GM21423 (cell line): ENCODE results near the gene OR10R2.
"Not testable (repeated sequence)": the region's sequence is repeated elsewhere in the genome, so short reads cannot be mapped to it uniquely, and the experiment has no call there.

Source experiments
- ATAC-seq: cut with Tn5 transposase; IDR thresholded peaks from one replicate; pipeline ENCODE4 v1.9.1; 2021; ENCODE audit warnings: mild to moderate bottlenecking, moderate library complexity; ENCODE audit not compliant: unreplicated experiment

Gene OR10R2, protein sequence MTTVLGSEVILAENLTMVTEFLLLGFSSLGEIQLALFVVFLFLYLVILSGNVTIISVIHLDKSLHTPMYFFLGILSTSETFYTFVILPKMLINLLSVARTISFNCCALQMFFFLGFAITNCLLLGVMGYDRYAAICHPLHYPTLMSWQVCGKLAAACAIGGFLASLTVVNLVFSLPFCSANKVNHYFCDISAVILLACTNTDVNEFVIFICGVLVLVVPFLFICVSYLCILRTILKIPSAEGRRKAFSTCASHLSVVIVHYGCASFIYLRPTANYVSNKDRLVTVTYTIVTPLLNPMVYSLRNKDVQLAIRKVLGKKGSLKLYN

DNA sequence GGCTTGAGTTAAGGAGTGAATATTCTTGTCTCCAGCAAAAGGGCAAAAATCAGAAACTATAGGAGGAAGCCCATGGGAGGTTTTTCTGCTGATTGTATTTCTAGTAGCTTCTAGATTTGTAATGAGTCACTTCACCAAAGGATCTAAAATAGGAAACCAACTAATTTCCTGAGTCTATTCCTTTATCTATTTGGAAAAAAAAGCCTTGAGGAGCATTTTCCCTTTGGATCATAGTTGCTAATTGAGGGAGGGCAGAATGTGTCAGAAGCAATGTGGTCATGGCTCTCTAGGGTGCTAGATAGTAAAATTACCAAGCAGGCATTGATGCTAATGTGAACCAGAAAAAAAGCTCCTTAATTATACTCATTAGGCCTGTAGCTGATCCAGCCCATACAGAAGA is at the start of gene OR10R2:
Gene OR10R2 (plus strand): TSS at position 301 of the 400 bp plus-strand sequence. CDS start 106 bp downstream, outside the sequence.
- ATAC-seq, result no peak

DNA sequence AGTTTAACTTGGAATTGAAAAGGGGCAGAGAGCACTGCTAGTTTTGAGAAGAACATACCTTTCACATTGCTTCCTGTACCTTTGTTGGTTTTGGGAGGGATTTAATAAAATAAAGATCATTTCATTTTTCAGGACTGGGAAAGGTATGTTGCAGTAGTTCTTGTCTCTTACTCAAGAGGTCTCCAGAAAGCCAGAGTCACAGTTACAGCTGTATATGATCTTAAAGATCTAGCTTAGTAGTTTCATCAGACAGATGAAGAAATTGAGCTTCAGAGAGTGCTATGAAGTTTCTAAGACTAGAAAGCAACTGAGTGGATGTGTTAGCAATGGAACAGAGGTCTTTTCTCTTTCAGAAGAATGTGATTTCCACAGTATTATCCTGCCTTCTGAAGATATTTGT is 47.0 kb upstream of the OR10R2 start:
- ATAC-seq, result no peak

DNA sequence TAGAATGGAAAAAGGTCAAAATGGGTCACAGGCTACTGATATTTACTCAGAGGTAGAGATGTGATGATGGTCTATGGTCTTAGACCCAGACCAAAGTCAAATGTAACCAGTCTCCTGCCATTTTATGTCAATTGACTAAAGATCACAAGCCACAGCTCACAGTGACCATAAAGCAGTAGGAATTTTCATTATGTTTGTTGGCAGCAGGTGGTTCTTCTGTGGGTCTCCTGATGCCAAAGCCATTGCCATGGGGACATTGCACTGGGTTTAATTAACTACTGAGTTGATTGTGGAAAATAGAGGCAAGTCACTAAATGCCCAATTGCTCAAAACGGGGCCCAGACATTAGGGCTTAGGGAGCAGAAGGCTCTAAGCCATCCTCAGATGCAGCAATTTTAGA is 45.9 kb upstream of the OR10R2 start, which contains the start of gene OR10K2:
Gene OR10K2 (minus strand): TSS at position 101 of the 400 bp plus-strand sequence. CDS start 5,371 bp downstream, outside the sequence.
- ATAC-seq, result no peak

DNA sequence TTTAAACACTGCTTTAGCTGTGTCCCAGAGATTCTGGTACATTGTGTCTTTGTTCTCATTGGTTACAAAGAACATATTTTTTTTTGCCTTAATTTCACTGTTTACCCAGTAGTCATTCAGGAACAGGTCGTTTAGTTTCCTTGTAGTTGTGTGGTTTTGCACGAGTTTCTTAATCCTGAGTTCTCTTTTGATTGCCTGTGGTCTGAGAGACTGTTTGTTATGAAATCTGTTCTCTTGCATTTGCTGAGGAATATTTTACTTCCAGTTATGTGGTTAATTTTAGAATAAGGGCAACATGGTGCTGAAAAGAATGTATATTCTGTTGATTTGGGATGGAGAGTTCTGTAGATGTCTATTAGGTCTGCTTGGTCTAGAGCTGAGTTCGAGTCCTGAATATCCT is 41.9 kb upstream of the OR10R2 start:
- ATAC-seq, result not testable (repeated sequence)

DNA sequence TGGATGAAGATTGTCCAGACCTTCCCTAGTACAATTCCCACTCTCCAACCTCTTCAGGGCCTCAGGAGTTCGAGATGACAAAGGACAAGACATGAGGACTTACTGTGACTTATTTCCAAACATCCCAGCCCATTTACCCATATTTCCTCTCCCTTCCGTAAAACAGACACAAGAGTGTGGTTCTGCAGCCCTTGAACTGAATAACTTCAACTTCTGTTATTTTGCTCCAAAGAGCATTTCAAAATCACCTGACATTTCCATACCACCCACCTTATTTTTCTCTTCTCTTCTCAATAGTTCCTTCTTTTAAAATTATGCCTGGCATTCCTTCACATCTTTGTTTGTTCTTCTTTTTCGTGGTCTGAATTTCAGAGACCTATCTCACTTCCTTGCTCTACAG is 37.3 kb upstream of the OR10R2 start:
- no peak for ATAC-seq

DNA sequence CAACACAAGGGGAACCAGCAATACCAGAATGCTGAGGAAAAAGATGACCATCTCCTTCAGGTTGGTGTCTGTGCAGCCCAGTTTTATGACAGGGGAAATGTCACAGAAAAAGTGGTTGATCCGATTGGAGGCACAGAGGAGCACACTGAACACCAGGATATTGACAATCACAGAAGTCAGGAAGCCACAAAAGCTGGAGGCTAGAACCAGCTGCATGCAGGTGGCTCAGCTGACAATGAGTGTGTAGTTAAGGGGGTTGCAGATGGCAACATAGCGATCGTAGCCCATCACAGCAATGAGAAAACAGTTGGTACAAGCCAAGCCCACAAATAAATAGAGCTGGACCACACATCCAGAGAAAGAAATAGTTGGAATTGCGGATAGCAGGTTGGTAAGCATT is 26.6 kb upstream of the OR10R2 start:
- no peak for ATAC-seq

DNA sequence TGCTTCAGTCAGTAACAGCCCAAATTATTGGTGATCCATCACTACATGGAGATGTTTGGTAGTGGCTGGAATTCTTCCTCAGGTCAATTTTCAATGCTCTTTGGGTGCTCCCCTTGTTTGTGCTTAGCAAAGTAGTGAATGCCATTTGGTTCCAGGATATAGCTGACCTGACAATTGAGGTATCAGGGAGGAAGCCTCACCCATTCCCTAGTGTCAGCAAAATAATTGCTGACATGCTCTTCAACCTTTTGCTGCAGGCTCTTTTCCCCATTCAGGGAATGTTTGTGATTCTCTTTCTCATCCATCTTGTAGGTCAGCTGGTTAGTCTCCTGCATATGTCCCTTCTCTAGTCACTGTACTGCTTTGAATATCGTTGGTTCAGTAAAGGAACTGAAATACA is 17.5 kb upstream of the OR10R2 start:
- ATAC-seq, result no peak

DNA sequence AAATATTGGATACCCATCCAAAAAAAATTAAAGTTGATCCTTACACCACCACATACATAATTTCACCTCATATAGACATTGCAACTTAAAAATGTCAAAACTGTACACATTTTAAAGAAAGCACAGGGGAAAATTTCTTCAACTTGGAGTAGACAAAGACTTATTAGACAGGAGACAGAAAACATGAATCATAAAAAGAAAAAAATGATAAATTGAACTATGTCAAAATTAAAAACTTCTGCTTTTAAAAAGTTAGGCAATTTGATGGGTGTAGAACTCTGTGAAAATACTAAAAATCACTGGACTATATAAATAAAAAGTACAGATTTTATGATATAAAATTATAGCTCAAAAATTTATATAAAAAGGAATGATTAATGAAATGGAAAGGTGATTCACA is 14.8 kb upstream of the OR10R2 start:
- ATAC-seq, result no peak

DNA sequence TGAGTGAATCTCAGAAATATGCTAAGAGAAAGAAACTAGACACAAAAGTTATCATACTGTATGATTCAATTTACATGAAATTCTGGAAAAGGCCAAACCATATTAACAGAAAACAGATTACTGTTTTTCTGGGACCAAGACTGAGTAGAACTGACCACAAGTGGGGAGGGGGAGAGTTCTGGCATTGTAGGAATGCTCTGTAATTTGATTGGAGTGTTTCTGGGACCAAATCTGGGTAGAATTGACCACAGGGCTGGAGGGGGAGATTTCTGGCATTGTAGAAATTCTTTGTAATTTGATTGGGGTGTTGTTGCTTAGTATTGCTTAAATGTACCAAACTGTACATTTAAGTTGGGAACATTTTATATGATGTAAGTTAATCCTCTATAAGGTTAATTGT is 13.8 kb upstream of the OR10R2 start:
- ATAC-seq, result no peak

DNA sequence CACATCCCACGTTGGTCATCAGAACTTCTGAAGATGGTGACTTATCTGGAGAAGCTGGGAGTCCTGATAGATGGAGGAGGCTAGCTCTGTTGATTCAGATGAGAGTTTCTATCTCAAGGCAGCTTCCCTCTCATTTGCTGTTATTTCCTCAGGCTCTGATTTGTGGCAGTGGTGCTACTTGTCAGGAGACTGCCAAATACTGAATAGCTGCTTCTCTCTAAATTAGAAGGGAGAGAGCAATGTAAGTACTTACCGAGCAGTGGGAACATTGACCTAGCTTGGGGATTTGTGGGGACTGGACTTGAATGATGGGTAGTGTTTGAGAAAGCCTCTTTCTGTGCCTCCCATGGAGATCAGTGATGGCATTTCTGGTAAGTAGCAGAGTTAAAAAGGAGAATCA is 10.5 kb upstream of the OR10R2 start, which contains the start of gene OR10K1:
Gene OR10K1 (plus strand): TSS at position 301 of the 400 bp plus-strand sequence. CDS start 3,728 bp downstream, outside the sequence.
- ATAC-seq, result no peak

DNA sequence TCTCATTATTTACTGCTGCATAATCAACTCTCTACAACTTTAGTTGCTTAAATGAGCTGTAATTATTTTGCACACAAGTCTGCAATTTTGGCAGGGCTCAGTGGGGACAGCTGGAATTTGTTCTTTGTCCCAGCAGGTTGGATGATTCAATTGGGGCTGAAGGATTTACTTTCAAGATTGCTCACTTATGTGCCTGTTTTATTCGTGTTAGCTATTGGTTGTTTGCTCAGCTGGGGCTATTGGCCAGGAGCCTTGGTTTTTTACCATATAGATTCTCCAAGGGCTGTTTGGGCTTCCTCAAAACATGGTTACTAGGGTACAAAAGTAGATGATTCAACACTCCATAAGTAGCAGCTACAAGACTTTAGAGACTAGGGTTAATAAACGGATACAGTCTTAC is 13.4 kb downstream of the OR10R2 start:
- ATAC-seq, result no peak

DNA sequence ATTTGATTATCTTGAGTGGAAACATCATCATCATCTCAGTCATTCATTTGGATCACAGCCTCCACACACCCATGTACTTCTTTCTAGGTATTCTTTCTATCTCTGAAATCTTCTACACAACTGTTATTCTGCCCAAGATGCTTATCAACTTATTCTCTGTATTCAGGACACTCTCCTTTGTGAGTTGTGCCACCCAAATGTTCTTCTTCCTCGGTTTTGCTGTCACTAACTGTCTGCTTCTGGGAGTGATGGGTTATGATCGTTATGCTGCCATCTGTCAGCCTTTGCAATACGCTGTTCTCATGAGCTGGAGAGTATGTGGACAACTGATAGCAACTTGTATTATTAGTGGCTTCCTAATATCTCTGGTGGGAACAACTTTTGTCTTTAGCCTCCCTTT is 19.3 kb downstream of the OR10R2 start:
- ATAC-seq, result no peak

DNA sequence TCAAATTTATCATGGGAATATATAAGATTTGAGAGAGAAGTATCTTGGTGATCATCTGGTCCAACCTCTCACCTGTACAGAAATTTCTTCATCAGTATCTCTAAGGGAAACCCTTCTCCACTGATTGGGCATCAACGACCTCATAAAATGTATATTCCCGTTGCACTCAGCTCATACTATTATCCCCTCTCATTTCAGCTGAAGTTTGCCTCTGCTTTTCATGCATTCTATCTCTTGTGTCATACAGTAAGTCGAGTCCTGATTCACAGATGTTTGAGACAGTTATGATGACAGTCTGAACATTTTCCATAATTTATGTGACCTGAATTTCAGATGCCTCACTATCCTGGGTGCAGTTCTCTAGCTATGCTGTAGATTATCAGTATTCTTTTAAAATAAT is 21.0 kb downstream of the OR10R2 start:
- ATAC-seq, result no peak

DNA sequence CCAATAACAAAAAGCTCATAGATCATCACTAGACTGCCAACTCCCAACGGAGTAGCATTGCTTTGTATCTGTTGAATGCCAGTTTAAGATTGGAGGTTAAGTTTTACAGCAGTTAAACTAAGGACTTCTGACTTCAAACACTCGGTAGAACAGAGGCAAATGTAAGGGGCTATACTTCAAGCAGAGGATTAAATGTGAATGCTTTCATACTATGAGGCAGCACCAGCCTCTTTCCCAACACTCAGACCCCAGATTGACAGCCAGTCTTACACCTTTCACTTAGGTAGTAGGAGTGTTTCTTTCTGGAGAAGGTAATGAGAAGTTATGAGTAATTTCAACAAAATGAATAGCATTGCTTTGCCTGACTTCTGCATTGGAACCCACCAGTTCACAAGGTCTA is 22.8 kb downstream of the OR10R2 start:
- no peak for ATAC-seq

DNA sequence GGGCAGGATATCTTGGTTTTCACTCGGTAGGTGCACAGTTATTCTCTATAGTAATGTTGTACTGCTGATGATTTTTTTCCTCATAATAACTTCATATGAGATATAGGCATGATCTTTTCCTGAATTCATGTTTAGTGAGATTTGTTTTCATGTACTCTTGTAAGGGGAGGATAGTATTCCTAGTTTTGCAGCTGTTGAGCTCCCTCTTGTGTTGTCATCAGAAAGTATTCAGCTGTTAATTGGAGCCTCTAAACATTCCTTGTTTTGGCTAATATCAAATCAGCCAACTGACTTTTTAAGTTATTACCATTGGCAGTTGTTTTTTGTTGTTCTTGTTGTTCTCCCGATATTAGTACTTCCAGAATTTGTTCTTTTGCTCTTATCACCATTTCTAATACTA is 24.4 kb downstream of the OR10R2 start:
- no peak for ATAC-seq

DNA sequence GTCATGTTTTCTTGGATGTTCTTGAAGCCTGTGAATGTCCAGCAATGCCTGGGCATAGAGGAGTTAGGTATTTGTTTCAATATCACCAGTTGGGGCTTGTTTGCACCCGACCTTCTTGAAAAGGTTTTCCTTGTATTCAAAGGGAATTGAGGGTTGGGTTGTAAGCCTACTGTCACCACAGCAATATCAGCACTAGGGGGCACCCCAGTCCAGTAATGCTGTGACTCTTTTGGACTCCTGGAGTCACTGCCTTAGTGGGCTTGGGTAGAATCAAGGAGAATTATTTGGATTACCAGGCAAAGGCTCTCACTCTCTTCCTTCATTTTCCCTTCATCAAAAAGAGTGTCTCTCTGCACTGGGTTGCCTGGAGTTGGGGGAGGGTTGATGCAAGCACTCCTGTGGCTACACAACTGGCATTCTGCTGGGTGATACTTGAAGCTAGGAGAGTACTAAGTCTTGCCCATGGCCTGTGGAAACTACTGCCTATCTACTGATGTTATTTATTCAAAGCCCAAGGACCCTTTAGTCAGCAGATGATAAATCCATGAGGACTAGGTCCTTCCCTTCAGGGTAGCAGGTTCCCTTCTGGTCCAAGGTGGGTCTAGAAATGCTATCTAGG is 34.5 kb downstream of the OR10R2 start:
- ATAC-seq, result no peak

DNA sequence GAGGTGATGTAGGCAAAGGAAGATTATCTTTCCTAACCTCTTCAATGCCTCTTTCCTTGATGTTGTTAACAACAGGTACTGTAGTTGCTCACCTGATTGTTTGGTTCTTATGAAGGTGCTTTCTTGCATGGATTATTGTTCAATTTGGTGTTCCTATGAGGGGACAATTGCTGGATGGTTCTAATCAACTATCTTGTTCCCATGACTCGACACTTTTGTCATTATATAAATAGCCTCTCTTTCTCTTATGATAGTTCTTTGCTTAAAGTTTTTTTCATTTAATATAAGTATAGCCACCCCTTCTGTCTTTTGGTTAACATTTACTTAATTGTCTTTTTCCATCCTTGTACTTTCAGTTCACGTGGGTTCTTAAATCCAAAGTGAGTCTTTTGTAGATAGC is 35.5 kb downstream of the OR10R2 start:
- ATAC-seq, result no peak

DNA sequence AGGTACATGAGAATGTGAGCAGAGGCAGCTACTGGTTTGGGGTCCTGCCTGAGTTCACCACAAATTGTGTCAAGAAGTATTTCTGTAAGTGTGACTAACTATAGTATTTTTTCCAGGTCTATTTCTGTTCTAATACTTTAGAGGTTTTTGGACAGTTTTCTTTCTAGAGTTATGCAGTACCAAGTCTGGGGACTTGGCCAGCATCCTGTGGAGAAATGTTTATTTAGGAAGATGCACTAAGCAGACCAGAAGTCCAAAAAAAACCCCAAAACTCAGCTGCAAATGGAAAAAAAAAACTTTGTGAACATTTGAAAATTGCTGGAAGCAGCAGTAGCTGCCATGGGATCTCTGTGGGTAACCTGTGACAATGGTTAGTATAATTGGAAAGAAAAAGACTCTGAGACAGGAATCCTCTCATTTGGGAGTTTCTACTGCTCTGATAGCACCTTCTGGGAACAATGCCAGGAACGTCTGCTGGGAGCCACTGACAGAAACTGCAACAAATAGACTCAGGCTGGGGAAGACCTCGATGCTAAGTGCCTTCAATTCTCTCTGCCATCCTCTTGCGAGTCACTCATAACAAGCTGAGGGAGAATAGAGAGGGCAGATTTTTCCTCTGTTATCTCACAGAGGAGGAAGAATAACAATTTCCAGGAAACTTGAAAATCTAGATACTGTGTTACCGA is 37.6 kb downstream of the OR10R2 start:
- ATAC-seq, result no peak

DNA sequence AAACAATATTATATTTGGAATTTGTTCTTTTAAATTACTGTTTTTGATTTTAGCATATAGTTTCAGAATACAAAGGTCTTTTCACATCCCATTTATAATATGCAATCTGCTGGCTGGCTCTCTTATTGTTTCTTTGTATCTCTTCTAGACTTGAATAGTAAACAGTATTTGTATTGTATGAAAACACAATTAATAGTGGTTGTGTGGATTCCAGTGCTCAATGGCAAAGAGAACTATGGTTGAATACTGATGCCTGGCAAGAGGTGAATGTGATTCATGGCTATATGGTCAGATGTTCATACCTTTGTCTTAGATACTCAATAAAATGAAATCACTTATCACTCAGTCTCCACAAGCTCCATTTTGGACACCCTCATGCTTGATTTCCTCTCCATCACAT is 44.9 kb downstream of the OR10R2 start:
- no peak for ATAC-seq

DNA sequence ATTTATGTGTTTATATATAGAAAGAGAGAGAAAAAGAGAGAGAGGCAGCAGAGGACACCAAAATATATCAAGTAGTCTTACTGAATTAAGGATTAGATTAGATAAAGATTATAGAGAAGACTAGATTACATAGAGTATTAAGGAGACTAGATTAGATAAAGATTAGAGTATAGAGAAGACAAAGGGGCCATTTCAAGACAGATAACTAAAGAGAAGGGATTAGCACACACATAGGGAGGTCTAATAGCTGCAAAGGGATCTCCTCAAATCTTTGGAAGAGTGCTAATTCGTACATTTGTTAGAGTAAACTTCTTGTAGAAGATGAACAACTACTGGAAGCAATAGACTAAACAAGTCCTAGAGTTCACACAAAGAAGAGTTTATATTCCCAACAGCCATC is 48.0 kb downstream of the OR10R2 start:
- no peak for ATAC-seq

DNA sequence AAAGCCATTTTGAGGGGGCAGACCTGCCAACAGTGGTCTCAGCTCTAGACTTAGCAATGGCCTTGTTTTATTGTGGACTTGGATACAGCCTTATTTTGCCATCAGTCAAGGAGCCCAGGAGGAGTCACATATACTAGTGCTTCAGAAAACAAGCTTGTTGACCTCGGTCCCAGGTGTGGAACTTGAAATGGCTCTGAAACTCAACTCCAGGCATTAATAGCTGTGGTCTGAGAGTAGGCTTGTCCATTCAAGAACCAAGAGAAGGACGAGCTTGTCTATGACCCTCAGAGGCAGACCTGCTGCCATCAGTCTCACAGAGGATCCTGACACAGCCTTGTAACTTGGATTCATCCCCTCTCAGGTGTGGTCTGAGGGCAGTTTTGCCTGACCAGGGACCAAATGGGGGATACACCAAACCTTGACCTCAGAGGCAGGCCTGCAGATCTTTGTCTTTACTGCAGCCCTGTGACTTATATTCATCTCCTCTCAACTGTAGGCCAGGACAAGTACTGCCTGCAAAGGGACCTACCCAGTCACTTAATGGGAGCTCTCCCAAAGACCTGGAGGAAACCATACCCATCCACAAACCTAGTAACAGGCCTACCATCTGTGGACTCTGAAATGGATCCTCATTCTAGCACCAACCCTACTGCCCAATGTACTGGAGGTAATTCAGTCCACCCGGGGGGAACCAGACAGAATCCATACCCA is 49.1 kb downstream of the OR10R2 start:
- ATAC-seq, result no peak
